GM19438 (cell line): Measurements from ENCODE around the gene RBPJL.

ENCODE experiments used
- ATAC-seq: cut with Tn5 transposase; IDR thresholded peaks from one replicate; pipeline ENCODE4 v1.9.1; 2021; ENCODE audit warnings: low read depth; ENCODE audit not compliant: unreplicated experiment

Gene RBPJL

GRCh38 chr20:45316150-45317080, 9.8 kb downstream of the RBPJL start:
- ATAC-seq, result no peak

DNA sequence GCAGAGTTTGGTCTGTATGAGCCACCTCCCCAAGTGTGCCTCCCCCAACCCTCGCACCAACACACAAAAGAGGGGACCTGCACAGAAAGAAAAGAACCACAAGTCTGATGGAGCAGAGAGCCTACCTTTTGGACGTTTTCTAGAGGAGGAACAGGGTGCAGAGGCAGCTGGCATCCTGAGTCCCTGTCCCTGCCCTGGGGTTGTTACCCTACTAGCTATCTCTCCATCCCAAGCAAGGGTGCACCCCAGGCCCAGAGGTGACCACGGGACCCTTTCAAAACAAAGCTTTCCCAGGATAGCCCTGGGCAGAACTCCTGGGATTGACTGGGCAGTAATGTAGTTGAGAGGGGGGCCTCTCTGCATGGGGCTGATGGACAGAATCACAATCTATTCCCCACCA, 11.2 kb downstream of the RBPJL start:
- ATAC-seq, result no peak

- ATAC-seq, result no peak
Measured at GRCh38 chr20:45318386-45318939, 11.8 kb downstream of the RBPJL start.

DNA sequence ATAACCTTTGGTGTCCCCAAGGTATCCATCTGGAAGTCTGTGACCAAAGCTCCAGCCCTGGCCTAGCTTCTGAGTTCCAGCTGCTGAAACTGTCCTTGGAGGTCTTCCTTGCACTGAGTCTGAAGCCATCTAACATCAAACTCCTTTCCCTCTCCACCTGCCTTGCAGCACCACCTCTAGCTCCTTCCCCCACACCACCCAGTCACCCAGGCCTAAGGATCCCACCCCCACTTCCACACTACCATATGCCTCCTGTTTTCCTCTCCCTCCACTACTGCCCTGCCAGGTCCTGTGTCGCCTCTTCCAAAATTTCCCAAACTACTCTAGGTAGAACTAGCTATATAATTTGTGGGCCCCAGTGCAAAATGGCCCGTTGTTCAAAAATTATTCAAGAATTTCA, 12.3 kb downstream of the RBPJL start:
- no peak for ATAC-seq

DNA sequence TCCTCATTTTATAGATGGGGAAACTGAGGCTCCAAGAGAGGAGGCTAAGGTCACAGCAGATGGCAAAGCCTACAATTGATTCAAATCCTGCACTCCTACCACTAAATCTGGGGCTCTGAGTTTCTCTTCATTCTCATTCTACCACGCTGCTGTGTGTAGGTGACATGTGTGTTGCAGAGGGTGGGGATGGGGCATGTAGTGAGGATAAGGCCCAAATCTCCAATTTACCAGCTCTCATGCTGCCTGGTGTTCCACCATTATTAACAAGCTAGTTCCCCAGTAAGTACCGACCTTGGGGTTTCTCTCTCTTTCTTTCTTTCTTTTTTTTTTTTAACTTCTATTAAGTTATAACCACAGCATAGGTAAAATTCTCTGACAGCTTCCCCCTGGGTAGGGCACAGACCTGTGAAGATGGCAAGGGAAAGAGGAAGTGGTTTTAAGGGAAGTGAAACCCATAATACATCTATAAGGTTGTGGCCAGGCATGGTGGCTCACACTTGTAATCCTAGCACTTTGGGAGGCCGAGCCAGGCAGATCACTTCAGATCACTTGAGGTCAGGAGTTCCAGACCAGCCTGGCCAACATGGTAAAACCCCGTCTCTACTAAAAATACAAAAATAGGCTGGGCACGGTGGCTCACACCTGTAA, 14.4 kb downstream of the RBPJL start:
- peak; percentile 58 for ATAC-seq

- no peak for ATAC-seq
Measured at GRCh38 chr20:45322952-45323383, 16.3 kb downstream of the RBPJL start.

- ATAC-seq, result no peak
Measured at GRCh38 chr20:45323731-45324130, 17.1 kb downstream of the RBPJL start.

DNA sequence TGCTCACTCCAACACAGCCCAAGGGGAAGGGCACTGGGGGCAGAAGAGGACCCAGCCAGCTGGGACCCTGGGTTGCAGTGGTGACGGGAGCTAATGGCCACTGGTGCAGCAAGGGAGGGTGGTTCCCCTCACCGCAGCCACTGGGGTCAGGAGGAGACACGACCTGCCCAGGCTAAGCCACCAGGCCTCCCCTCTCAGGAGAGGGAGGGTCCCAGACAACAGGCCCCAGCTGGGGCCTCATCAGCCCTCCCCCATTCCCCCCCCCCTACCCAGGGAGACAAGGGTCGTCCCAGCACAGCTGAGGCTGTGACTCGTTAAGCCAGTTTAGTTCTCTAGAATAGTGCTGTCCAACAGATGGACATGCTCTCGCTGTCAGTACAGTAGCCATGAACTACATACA, 18.7 kb downstream of the RBPJL start:
- no peak for ATAC-seq

- ATAC-seq, result no peak
Measured at GRCh38 chr20:45328451-45328850, 21.8 kb downstream of the RBPJL start.

GRCh38 chr20:45329497-45330319, 23.1 kb downstream of the RBPJL start:
- no peak for ATAC-seq

- ATAC-seq, result no peak
Measured at GRCh38 chr20:45330476-45330875, 23.8 kb downstream of the RBPJL start.

DNA sequence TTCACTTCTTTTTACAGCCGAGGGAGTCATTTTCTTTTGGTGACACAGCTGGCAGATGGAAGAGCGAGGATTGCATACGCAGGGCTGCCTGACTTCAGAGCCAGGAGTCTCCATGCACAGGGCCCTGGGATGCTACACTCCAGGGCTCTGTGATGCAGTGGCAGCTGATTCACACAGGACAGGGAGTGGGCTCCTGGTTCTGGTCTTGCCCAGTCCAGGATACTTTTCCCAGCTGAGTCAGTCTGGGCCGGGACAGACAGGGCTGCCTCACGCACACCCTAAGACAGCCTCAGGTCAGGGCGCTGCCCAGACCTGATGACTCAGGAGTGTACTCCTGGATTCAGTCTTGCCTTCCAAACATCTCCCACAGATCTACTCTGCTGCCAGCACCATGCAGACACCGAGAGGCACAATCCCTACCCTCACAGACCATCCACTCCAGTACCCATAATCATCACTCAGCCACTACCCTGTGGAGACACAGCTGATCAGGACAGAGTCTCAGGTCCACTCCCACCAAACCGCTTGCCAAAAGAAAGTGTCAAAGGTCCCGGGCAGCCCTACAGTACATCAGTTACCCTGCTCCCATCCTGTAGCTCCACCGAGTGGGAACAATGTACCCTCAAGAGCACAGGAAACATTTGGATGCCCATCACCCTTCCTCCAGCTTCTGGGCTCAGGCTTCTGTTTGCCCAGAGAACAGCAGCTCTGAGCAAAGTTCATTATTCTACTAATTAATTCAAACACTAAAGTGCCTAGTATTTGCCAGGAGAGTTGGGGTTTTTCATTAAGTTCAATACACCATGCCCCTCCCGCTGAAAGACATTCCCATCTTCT, 30.1 kb downstream of the RBPJL start:
- ATAC-seq, result no peak

- no peak for ATAC-seq
Measured at GRCh38 chr20:45337367-45338120, 30.9 kb downstream of the RBPJL start.

DNA sequence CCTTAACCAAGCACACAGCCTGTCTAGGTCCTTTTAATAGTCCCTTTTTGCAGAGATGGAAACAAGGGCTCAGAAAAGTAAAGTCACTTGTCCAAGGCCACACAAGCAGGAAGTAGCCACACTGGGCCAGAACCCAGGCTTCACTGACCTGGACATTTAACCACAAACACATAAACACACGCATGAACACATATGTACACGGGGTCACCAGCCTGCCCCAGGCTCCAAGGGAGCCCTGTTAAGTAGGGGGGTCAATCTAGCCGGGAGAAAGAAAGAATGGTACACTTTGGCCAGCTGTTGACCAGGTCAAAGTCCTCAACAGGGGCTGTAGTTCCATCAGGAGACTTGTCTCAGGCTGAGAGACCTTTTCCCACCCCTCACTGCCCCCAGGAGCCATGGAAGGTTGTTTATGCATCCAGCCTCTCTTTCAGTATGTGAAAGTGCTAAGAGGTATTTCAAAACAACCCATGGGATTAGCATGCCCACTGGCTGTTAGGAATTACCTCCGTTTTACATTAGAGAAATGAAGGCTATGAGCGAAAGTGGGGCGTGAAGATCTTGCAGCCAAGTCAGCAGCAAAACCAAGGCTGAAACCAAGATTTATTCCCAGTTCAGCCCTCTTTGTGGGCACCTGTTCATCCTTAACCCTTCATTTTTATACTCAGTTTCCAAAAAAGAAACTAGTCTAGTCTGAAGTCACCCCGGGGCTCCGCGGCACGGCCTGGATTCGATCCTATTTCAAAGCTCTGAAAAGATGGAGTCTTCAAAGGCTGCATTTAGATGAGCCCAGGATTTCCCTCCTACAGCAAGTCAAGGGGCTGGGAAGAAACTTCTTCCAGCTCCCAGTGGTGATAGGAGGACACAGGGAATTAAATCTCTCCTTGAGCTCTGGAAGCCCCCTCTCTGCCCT, 31.7 kb downstream of the RBPJL start:
- no peak for ATAC-seq

DNA sequence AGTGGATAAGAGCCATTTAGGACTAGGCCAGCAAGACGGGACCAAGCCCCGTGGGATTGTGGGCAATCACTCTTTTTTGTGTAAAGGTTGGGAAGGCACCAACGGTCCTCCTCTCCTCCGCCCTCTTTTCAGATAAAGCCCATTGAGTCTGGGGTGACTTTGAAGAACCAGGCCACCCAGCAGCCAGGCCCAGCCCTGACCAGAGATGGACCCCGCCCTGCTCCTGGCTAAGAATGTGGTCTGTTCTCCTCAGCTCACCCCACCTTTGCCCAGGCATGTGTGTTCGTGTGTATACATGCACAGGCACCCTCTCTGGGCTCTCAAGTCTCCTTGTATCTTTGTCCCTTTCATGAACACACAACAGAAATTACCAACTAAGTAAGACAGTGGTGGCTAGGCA, 32.4 kb downstream of the RBPJL start:
- ATAC-seq, result no peak

DNA sequence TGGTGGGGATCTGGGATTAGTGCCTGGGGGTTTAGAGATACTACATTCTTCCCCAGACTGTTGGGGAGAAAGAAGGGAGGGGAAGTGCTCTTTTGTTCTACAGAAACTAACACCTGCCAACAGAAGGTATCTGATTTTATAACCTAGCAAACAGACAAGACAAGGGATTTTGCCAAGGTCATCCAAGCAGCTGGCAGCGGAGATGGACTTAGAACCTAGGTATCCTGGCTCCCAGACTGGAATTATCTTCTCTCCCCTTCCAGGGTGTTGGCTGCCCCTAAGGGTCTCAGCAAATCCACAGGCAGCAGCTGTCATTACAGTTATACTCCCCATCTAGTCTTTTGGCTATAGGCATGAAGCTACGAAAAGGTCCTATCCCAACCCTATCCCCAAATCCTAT, 33.2 kb downstream of the RBPJL start:
- no peak for ATAC-seq

- no peak for ATAC-seq
Measured at GRCh38 chr20:45340236-45340847, 33.7 kb downstream of the RBPJL start.

GRCh38 chr20:45340951-45341350, 34.3 kb downstream of the RBPJL start:
- no peak for ATAC-seq
